Endothelial cell of umbilical vein (primary cell): Measurements from ENCODE around the gene TRAPPC10. TPM values are rescaled to one million over a fixed set of nuclear protein-coding genes. Genes with fewer than 3 reads are reported as not detected.

ENCODE experiments used
- BruUV-seq: library from RNA; stranded (reverse); fragments of 400-500 nt; replicated peaks from 2 replicates; lab custom pipeline; 2021; lab: Mats Ljungman, UMichigan
- CTCF ChIA-PET: fragments of 300-600, 350-600 bp; sonication (Branson Sonifier 250); formaldehyde crosslinking; loops from one replicate; lab custom pipeline; 2021; ENCODE audit warnings: antibody characterized with exemption, inconsistent platforms; lab: Charles Lee
- POLR2A ChIA-PET: fragments of 300-600, 350-600 bp; sonication (Branson Sonifier 250); formaldehyde crosslinking; loops from one replicate; lab custom pipeline; 2021; ENCODE audit warnings: antibody characterized with exemption, inconsistent platforms; lab: Charles Lee
- DNase-seq: peaks from one replicate; pipeline ENCODE4 v3.0.0-alpha.2; 2011; ENCODE audit warnings: low read depth, low spot score
- FAIRE-seq: peaks from 2 replicates; lab custom pipeline; 2011; peaks lifted over from hg19 to GRCh38; lab: Jason Lieb, UNC
- H2AFZ ChIP-seq: 2 replicates; pipeline ENCODE4 v1.6.0; 2012; ENCODE audit warnings: low read depth, low read length, control low read depth, inconsistent platforms
- H3K27ac ChIP-seq: 2 replicates; pipeline ENCODE4 v1.5.1; 2011; ENCODE audit warnings: low read depth, mild to moderate bottlenecking, control low read depth, low read length, moderate library complexity; ENCODE audit not compliant: insufficient read depth
- H3K27me3 ChIP-seq, 2 experiments: 2 replicates each; pipeline versions ENCODE4 v1.6.0 to v1.6.1; 2011; ENCODE audit warnings: low read length in 2 of 2, mixed read lengths in 1 of 2; ENCODE audit not compliant: control insufficient read depth in 2 of 2, insufficient read depth in 2 of 2
- H3K36me3 ChIP-seq, 2 experiments: 2 replicates in 1 of 2; 3 replicates in 1 of 2; pipeline ENCODE4 v1.5.1; 2011; ENCODE audit warnings: low read length in 2 of 2, mild to moderate bottlenecking in 1 of 2, moderate library complexity in 1 of 2; ENCODE audit not compliant: control insufficient read depth in 2 of 2, insufficient read depth in 2 of 2; ENCODE audit errors: extremely low read depth in 1 of 2
- H3K4me1 ChIP-seq: 3 replicates; pipeline ENCODE4 v1.5.1; 2011; ENCODE audit warnings: mild to moderate bottlenecking, low read length; ENCODE audit not compliant: control insufficient read depth, insufficient read depth; ENCODE audit errors: extremely low read depth
- H3K4me2 ChIP-seq: 2 replicates; pipeline ENCODE4 v1.6.1; 2011; ENCODE audit warnings: low read length, control low read depth, mixed read lengths; ENCODE audit not compliant: insufficient read depth
- H3K4me3 ChIP-seq, 3 experiments: fragments of 200-600 bp in 1 of 3; sonication (generic), shearing (Covaris generic) in 1 of 3; replicated peaks in 1 of 3; 2 replicates each; pipeline ENCODE4 v1.5.1; 2011 to 2016; ENCODE audit warnings: control low read depth in 3 of 3, low read length in 3 of 3, mild to moderate bottlenecking in 2 of 3, inconsistent platforms in 1 of 3, low read depth in 1 of 3, moderate library complexity in 1 of 3; ENCODE audit not compliant: insufficient read depth in 1 of 3
- H3K79me2 ChIP-seq: 2 replicates; pipeline ENCODE4 v1.6.0; 2012; ENCODE audit warnings: low read length, inconsistent platforms; ENCODE audit not compliant: control insufficient read depth, insufficient read depth
- H3K9ac ChIP-seq: replicated peaks from 2 replicates; pipeline ENCODE3; 2011; ENCODE audit warnings: low read length, control low read depth; ENCODE audit not compliant: insufficient read depth; ENCODE audit errors: extremely low read depth
- H3K9me1 ChIP-seq: replicated peaks from 3 replicates; pipeline ENCODE4 v1.6.0; 2011; ENCODE audit warnings: mild to moderate bottlenecking, low read length; ENCODE audit not compliant: control insufficient read depth, insufficient read depth; ENCODE audit errors: extremely low read depth
- H3K9me3 ChIP-seq: replicated peaks from 2 replicates; pipeline ENCODE4 v1.5.1; 2012; ENCODE audit warnings: low read length, inconsistent platforms; ENCODE audit not compliant: control insufficient read depth, insufficient read depth
- H4K20me1 ChIP-seq: replicated peaks from 2 replicates; pipeline ENCODE3; 2011; ENCODE audit warnings: mild to moderate bottlenecking, low read length; ENCODE audit not compliant: control insufficient read depth, insufficient read depth; ENCODE audit errors: extremely low read depth
- EZH2 ChIP-seq: IDR thresholded peaks from 2 replicates; pipeline ENCODE4 v1.6.1; 2012; ENCODE audit warnings: borderline replicate concordance, low read depth, mild to moderate bottlenecking, moderate library complexity, low read length, inconsistent platforms; ENCODE audit not compliant: severe bottlenecking
- FOS ChIP-seq: IDR thresholded peaks from 2 replicates; pipeline ENCODE4 v1.6.1; 2011; ENCODE audit warnings: mild to moderate bottlenecking, low read length, moderate library complexity, borderline replicate concordance; ENCODE audit not compliant: insufficient read depth
- GATA2 ChIP-seq: IDR thresholded peaks from 2 replicates; pipeline ENCODE4 v1.7.0; 2011; ENCODE audit warnings: low read depth, mild to moderate bottlenecking, moderate library complexity, mixed read lengths, low read length; ENCODE audit not compliant: insufficient read length, insufficient read depth
- JUN ChIP-seq: IDR thresholded peaks from 2 replicates; pipeline ENCODE4 v1.6.1; 2011; ENCODE audit warnings: borderline replicate concordance, low read depth; ENCODE audit not compliant: insufficient read length, insufficient read depth
- MYC ChIP-seq: IDR thresholded peaks from one replicate; pipeline ENCODE4 v1.6.1; 2011; ENCODE audit warnings: mild to moderate bottlenecking, low read depth, low read length
- POLR2A ChIP-seq: IDR thresholded peaks from 2 replicates; pipeline ENCODE4 v1.6.1; 2012; ENCODE audit warnings: low read depth, mild to moderate bottlenecking, control low read depth, low read length
- POLR2AphosphoS5 ChIP-seq: IDR thresholded peaks from 2 replicates; pipeline ENCODE4 v1.6.1; 2012; ENCODE audit warnings: low read depth, mild to moderate bottlenecking, control low read depth, low read length, moderate library complexity; ENCODE audit not compliant: insufficient read depth
- dilution Hi-C: fragments of 300-500 bp; cut with MboI; formaldehyde crosslinking; loops from one replicate; pipeline ENCODE4 v1.15.0; 2019; ENCODE audit warnings: low sequenced_read_pairs; ENCODE audit not compliant: extremely low pct_ligation_motif_present
- intact Hi-C: fragments of 100-400 bp; cut with micrococcal nuclease; formaldehyde crosslinking; loops from one replicate; pipeline ENCODE4 v1.10.0; 2022
- polyA plus RNA-seq, 4 experiments: library from polyadenylated mRNA; depleted of rRNA in 3 of 4; stranded (reverse) in 3 of 4; unstranded in 1 of 4; fragments of >200 nt; gene quantifications; 2 replicates each; pipeline versions ENCODE4 v1.2.1 to v1.2.3, GENCODE V29; 2011 to 2012; ENCODE audit warnings: missing spikeins in 1 of 4
- total RNA-seq: library from RNA; stranded (reverse); gene quantifications from 2 replicates; pipeline ENCODE4 v1.2.3, GENCODE V29; 2021
- TF ChIP-seq, protein P1 (sequence below), 2 donors: IDR thresholded peaks; 1 replicate in 1 of 2; 2 replicates in 1 of 2; pipeline ENCODE4 v1.5.1; 2011; ENCODE audit warnings: low read length in 2 of 2, mild to moderate bottlenecking in 2 of 2, moderate library complexity in 2 of 2, control low read depth in 1 of 2, inconsistent platforms in 1 of 2, low read depth in 1 of 2; ENCODE audit not compliant: insufficient read depth in 1 of 2; ENCODE audit errors: extremely low read depth in 1 of 2
- TF ChIP-seq, protein P2 (sequence below): IDR thresholded peaks from 2 replicates; pipeline ENCODE4 v1.6.1; 2011; ENCODE audit not compliant: insufficient read depth, insufficient read length

Gene TRAPPC10
- total and polyA plus RNA-seq, 2 donors (not counting 3 experiments of a cell fraction or from before 2014, with no cell fraction given): 21.5 to 33.6 TPM

DNA sequence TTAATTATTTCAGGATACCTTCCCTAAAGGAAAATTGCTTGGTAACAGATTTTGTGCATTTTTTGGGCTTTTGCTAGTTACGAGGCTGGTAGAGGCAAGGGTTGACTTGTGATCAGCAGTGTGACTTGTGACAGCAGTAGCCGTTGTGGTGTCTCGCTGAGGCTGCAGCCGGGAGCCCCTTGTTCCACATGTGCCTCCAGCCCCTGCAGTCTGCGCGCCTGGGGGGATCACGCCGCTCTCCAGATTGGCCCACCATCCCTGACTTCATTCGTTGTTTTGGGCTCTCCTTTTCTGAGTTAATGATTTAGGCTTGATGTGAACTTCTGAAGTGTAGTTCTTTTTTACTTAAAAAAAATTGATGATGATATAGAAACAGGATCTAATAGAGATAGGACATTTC, 41.5 kb downstream of the TRAPPC10 start:
- Histone ChIP-seq H3K79me2 (peaks cover 34% of the 10 kb centered on the region), H3K9me3 (no peaks in the 10 kb centered on the region), H4K20me1 (no peaks in the 10 kb centered on the region), H3K27ac (no peak overlapping the region), H3K27me3 (no peaks in the 10 kb centered on the region), H3K36me3 (peaks cover 3 to 9% of the 10 kb centered on the region in 2 experiments), H3K4me3 (no peak overlapping the region), H2AFZ (no peak overlapping the region), H3K4me1 (peaks cover 7% of the 10 kb centered on the region), H3K9me1 (no peaks in the 10 kb centered on the region), H3K9ac (no peak overlapping the region), H3K4me2 (no peak overlapping the region)
- no TSS peak for BruUV-seq
- DNase-seq (no peak), FAIRE-seq (no peak)
- intact Hi-C loops (no loop called here), dilution Hi-C loops (no loop called here)
- CTCF ChIA-PET: no interaction called here
- TF ChIP-seq JUN (no peak), EZH2 (no peak), POLR2AphosphoS5 (no peak)
- POLR2A ChIA-PET: no interaction called here

DNA sequence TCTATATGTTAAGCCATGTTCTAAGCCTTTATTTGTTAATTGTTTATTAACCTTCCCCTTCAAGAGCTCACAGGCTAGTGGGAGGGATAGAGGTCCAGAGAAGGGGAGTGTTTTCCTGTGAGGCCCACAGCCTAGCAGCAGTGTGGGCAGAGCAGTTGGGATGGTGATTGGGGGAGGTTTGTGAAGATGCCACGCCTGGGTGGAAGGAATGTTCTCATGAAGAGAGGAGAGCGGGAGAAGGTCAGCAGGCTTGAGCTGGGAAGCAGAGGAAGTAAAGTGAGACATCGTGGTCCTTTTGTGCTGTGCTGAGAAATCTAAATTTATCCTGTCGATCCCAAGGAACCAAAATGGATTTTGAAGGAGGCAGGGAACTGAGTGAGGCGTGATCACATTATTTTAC, 42.6 kb downstream of the TRAPPC10 start:
- no TSS peak for BruUV-seq
- no peak overlapping the region for H3K27ac ChIP-seq
- DNase-seq: no peak
- ChIA-PET POLR2A (no interaction called here), CTCF (interaction anchor here (1.1 kb wide), 1 partner anchor 80 kb away, joined by 3 read pairs; no protein-coding TSS in a partner anchor)
- no peaks in the 10 kb centered on the region for H3K9me1 ChIP-seq
- peaks cover 10 to 14% of the 10 kb centered on the region in 2 experiments for H3K36me3 ChIP-seq
- H4K20me1 ChIP-seq: no peaks in the 10 kb centered on the region
- H3K4me3 ChIP-seq: no peak overlapping the region
- no peak overlapping the region for H2AFZ ChIP-seq
- dilution Hi-C loops (no loop called here), intact Hi-C loops (no loop called here)
- no peak overlapping the region for H3K4me2 ChIP-seq
- H3K79me2 ChIP-seq: peaks cover 29% of the 10 kb centered on the region
- H3K9ac ChIP-seq: no peak overlapping the region
- H3K4me1 ChIP-seq: peaks cover 3% of the 10 kb centered on the region
- TF ChIP-seq MYC (no peak), JUN (no peak), POLR2AphosphoS5 (no peak), EZH2 (no peak), POLR2A (no peak), FOS (no peak), GATA2 (no peak)
- TF ChIP-seq, protein P1, sequence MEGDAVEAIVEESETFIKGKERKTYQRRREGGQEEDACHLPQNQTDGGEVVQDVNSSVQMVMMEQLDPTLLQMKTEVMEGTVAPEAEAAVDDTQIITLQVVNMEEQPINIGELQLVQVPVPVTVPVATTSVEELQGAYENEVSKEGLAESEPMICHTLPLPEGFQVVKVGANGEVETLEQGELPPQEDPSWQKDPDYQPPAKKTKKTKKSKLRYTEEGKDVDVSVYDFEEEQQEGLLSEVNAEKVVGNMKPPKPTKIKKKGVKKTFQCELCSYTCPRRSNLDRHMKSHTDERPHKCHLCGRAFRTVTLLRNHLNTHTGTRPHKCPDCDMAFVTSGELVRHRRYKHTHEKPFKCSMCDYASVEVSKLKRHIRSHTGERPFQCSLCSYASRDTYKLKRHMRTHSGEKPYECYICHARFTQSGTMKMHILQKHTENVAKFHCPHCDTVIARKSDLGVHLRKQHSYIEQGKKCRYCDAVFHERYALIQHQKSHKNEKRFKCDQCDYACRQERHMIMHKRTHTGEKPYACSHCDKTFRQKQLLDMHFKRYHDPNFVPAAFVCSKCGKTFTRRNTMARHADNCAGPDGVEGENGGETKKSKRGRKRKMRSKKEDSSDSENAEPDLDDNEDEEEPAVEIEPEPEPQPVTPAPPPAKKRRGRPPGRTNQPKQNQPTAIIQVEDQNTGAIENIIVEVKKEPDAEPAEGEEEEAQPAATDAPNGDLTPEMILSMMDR (IDR thresholded peaks at IDR 0.05; ENCODE audit: extremely low read depth in 1 of 2, insufficient read depth in 1 of 2, low read depth in 1 of 2, low read length in 2 of 2): no peak
- TF ChIP-seq, protein P2, sequence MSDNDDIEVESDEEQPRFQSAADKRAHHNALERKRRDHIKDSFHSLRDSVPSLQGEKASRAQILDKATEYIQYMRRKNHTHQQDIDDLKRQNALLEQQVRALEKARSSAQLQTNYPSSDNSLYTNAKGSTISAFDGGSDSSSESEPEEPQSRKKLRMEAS: no peak
- no peaks in the 10 kb centered on the region for H3K27me3 ChIP-seq
- FAIRE-seq: no peak
- no peaks in the 10 kb centered on the region for H3K9me3 ChIP-seq
